Measurements from ENCODE around the gene PILRA. TPM values are rescaled to one million over a fixed set of nuclear protein-coding genes. Genes with fewer than 3 reads are reported as not detected.

The PILRA gene
- total RNA-seq, 4 donors from 2014 or later = 0.62 to 5.4 (median 2.0) TPM

GRCh38 chr7:100433276-100433591 is 59.9 kb downstream of the PILRA start:
- in situ Hi-C loops (cut with MboI; ENCODE audit: low sequenced_read_pairs in 4 of 4) (loop anchor here in 1 of 4 donors (25.0 kb wide), 1 partner anchor 429 kb away; the partner anchor contains the start of genes SLC12A9 and TRIP6), intact Hi-C loops (cut with DNase I; ENCODE audit: low total_unique reads) (no loop called here)
- H3K4me3 ChIP-seq = no peak overlapping the region
- peaks cover 0 to 22% of the 10 kb centered on the region in 2 donors for H3K36me3 ChIP-seq
- no peak for ATAC-seq
- TF ChIP-seq POLR2A (IDR thresholded peaks at IDR 0.05) = no peak
- TF ChIP-seq CTCF (IDR thresholded peaks at IDR 0.05 in 4 of 5, conservative IDR thresholded peaks at IDR 0.05 in 1 of 5) = no peak
- DNase-seq = no peak
- H3K27me3 ChIP-seq = no peaks in the 10 kb centered on the region
- no peaks in the 10 kb centered on the region for H3K9me3 ChIP-seq
- peak overlapping the region in 2 of 4 donors; percentile 8 to 28 for H3K27ac ChIP-seq
- H3K4me1 ChIP-seq = peaks cover 35 to 36% of the 10 kb centered on the region in 2 donors

- H3K9me3 ChIP-seq = no peaks in the 10 kb centered on the region
- H3K27ac ChIP-seq = peak overlapping the region in 2 of 4 donors; percentile 8 to 28
- intact Hi-C loops (cut with DNase I; ENCODE audit: low total_unique reads) (no loop called here), in situ Hi-C loops (cut with MboI; ENCODE audit: low sequenced_read_pairs in 4 of 4) (loop anchor here in 1 of 4 donors (25.0 kb wide), 1 partner anchor 429 kb away; the partner anchor contains the start of genes SLC12A9 and TRIP6)
- peaks cover 0 to 22% of the 10 kb centered on the region in 2 donors for H3K36me3 ChIP-seq
- DNase-seq (no peak), ATAC-seq (no peak)
- no peaks in the 10 kb centered on the region for H3K27me3 ChIP-seq
- peaks cover 35 to 36% of the 10 kb centered on the region in 2 donors for H3K4me1 ChIP-seq
- H3K4me3 ChIP-seq = no peak overlapping the region
- TF ChIP-seq POLR2A (IDR thresholded peaks at IDR 0.05) (no peak), CTCF (IDR thresholded peaks at IDR 0.05 in 4 of 5, conservative IDR thresholded peaks at IDR 0.05 in 1 of 5) (no peak)
These were observed 60.5 kb downstream of the PILRA start for GRCh38 chr7:100433592-100434296.

GRCh38 chr7:100434297-100435144 is 61.2 kb downstream of the PILRA start:
- Histone ChIP-seq H3K9me3 (no peaks in the 10 kb centered on the region), H3K4me3 (peak overlapping the region in 2 of 4 donors; percentile 78 to 86), H3K36me3 (peaks cover 0 to 22% of the 10 kb centered on the region in 2 donors), H3K4me1 (peaks cover 35 to 36% of the 10 kb centered on the region in 2 donors), H3K27ac (peak overlapping the region in 2 of 4 donors; percentile 87 to 92), H3K27me3 (no peaks in the 10 kb centered on the region)
- intact Hi-C loops (cut with DNase I; ENCODE audit: low total_unique reads) = no loop called here
- TF ChIP-seq CTCF (IDR thresholded peaks at IDR 0.05 in 4 of 5, conservative IDR thresholded peaks at IDR 0.05 in 1 of 5) = no peak
- no peak for TF ChIP-seq POLR2A (IDR thresholded peaks at IDR 0.05)
- ATAC-seq = no peak
- DNase-seq = no peak
- in situ Hi-C loops (cut with MboI; ENCODE audit: low sequenced_read_pairs in 4 of 4) = loop anchor here in 1 of 4 donors (25.0 kb wide), 1 partner anchor 428 kb away; the partner anchor contains the start of genes SLC12A9 and TRIP6

GRCh38 chr7:100435401-100436304 is 62.4 kb downstream of the PILRA start:
- in situ Hi-C loops (cut with MboI; ENCODE audit: low sequenced_read_pairs in 4 of 4) (loop anchor here in 1 of 4 donors (25.0 kb wide), 1 partner anchor 427 kb away; the partner anchor contains the start of genes SLC12A9 and TRIP6), intact Hi-C loops (cut with DNase I; ENCODE audit: low total_unique reads) (loop anchor here (1.0 to 2.0 kb wide), 2 partner anchors 15 to 43 kb away; partner anchors contain the start of gene TSC22D4)
- Histone ChIP-seq H3K27me3 (no peaks in the 10 kb centered on the region), H3K4me1 (peaks cover 31% of the 10 kb centered on the region in 2 donors), H3K36me3 (peaks cover 0 to 22% of the 10 kb centered on the region in 2 donors), H3K9me3 (no peaks in the 10 kb centered on the region), H3K4me3 (peak overlapping the region; percentile 78 to 86 (median 81)), H3K27ac (peak overlapping the region; percentile 85 to 92 (median 90))
- TF ChIP-seq POLR2A (IDR thresholded peaks at IDR 0.05) (no peak), CTCF (IDR thresholded peaks at IDR 0.05 in 4 of 5, conservative IDR thresholded peaks at IDR 0.05 in 1 of 5) (no peak)
- ATAC-seq (peak; percentile 33 to 42), DNase-seq (no peak)

All from gastrocnemius medialis (tissue), 4 donors.